DOHH2 (cell line): Measurements from ENCODE around the gene SPTAN1.
"Not testable (repeated sequence)": the region's sequence is repeated elsewhere in the genome, so short reads cannot be mapped to it uniquely, and the experiment has no call there.

Experiments
- H3F3A ChIP-seq: fragments of 200-600 bp; sonication (generic), shearing (Covaris generic); 2 replicates; pipeline ENCODE4 v1.6.0; 2016; ENCODE audit warnings: antibody characterized with exemption, mild to moderate bottlenecking; ENCODE audit not compliant: control insufficient read depth, insufficient read depth
- H3K27ac ChIP-seq: fragments of 200-600 bp; sonication (generic); 2 replicates; pipeline ENCODE4 v1.5.1; 2014; ENCODE audit warnings: low read depth, mild to moderate bottlenecking, low read length, moderate library complexity
- H3K27me3 ChIP-seq: fragments of 200-600 bp; sonication (generic); 2 replicates; pipeline ENCODE4 v1.6.1; 2014; ENCODE audit warnings: mild to moderate bottlenecking, low read length, mixed read lengths; ENCODE audit not compliant: control insufficient read depth
- H3K36me3 ChIP-seq: fragments of 200-600 bp; sonication (generic); 2 replicates; pipeline ENCODE4 v1.6.1; 2014; ENCODE audit warnings: mild to moderate bottlenecking, low read length, moderate library complexity, mixed read lengths; ENCODE audit not compliant: control insufficient read depth
- H3K4me1 ChIP-seq: fragments of 200-600 bp; sonication (generic); 2 replicates; pipeline ENCODE4 v1.6.1; 2014; ENCODE audit warnings: mild to moderate bottlenecking, low read length, mixed read lengths; ENCODE audit not compliant: control insufficient read depth
- H3K4me2 ChIP-seq: fragments of 200-600 bp; sonication (generic); 2 replicates; pipeline ENCODE4 v1.6.0; 2014; ENCODE audit warnings: mild to moderate bottlenecking, low read length, moderate library complexity
- H3K4me3 ChIP-seq: fragments of 200-600 bp; sonication (generic); 2 replicates; pipeline ENCODE4 v1.5.1; 2014; ENCODE audit warnings: mild to moderate bottlenecking, low read length, mixed read lengths
- H3K79me2 ChIP-seq: fragments of 200-600 bp; sonication (generic); 2 replicates; pipeline ENCODE4 v1.6.1; 2014; ENCODE audit warnings: mild to moderate bottlenecking, low read length, mixed read lengths; ENCODE audit not compliant: control insufficient read depth
- H3K9me2 ChIP-seq: fragments of 200-600 bp; sonication (generic); replicated peaks from 2 replicates; pipeline ENCODE4 v1.6.1; 2014; ENCODE audit warnings: mild to moderate bottlenecking, low read length, mixed read lengths; ENCODE audit not compliant: control insufficient read depth
- H3K9me3 ChIP-seq: fragments of 200-600 bp; sonication (generic); 2 replicates; pipeline ENCODE4 v1.6.1; 2014; ENCODE audit warnings: antibody characterized with exemption, low read length, mixed read lengths; ENCODE audit not compliant: control insufficient read depth, insufficient read depth
- H4K20me1 ChIP-seq: fragments of 200-600 bp; sonication (generic); 2 replicates; pipeline ENCODE4 v1.6.0; 2014; ENCODE audit warnings: low read depth, mild to moderate bottlenecking, antibody characterized with exemption, low read length, moderate library complexity; ENCODE audit not compliant: control insufficient read depth, insufficient read depth
- CTCF ChIP-seq: fragments of 200-600 bp; sonication (generic); IDR thresholded peaks from one replicate; pipeline ENCODE4 v1.5.1; 2014; ENCODE audit warnings: antibody characterized with exemption, mild to moderate bottlenecking, low read depth, low read length; ENCODE audit not compliant: poor library complexity, severe bottlenecking
- EZH2phosphoT487 ChIP-seq: fragments of 200-600 bp; sonication (generic); IDR thresholded peaks from 2 replicates; pipeline ENCODE4 v1.6.1; 2017; ENCODE audit warnings: borderline replicate concordance, mild to moderate bottlenecking, antibody characterized with exemption, low read length, moderate library complexity, mixed read lengths

SPTAN1 gene

GRCh38 chr9:128580731-128581130 lies 28.3 kb downstream of the SPTAN1 start:
- H4K20me1 ChIP-seq: no peaks in the 10 kb centered on the region
- H3K4me1 ChIP-seq: no peaks in the 10 kb centered on the region
- H3K79me2 ChIP-seq: no peaks in the 10 kb centered on the region
- no peak overlapping the region for H3K27ac ChIP-seq
- H3K9me3 ChIP-seq: no peaks in the 10 kb centered on the region
- no peaks in the 10 kb centered on the region for H3K27me3 ChIP-seq
- peaks cover 94% of the 10 kb centered on the region for H3K36me3 ChIP-seq
- TF ChIP-seq EZH2phosphoT487 (no peak), CTCF (no peak)
- H3F3A ChIP-seq: no peaks in the 10 kb centered on the region; the same call in 1 of the 2 replicates
- H3K4me2 ChIP-seq: no peak overlapping the region
- no peaks in the 10 kb centered on the region for H3K9me2 ChIP-seq
- no peak overlapping the region for H3K4me3 ChIP-seq

GRCh38 chr9:128585155-128585554 lies 32.8 kb downstream of the SPTAN1 start:
- H3K4me1 ChIP-seq, H4K20me1 ChIP-seq, H3K9me2 ChIP-seq, H3K27ac ChIP-seq, H3K27me3 ChIP-seq, H3F3A ChIP-seq, H3K4me2 ChIP-seq, H3K9me3 ChIP-seq, H3K4me3 ChIP-seq, H3K79me2 ChIP-seq: not testable (repeated sequence)
- peaks cover 82% of the 10 kb centered on the region for H3K36me3 ChIP-seq

GRCh38 chr9:128586934-128587333 lies 34.5 kb downstream of the SPTAN1 start:
- H3K9me2 ChIP-seq, H4K20me1 ChIP-seq, H3K27me3 ChIP-seq, H3K79me2 ChIP-seq, H3K4me1 ChIP-seq, H3K4me2 ChIP-seq, H3K9me3 ChIP-seq, H3K4me3 ChIP-seq, H3F3A ChIP-seq, H3K27ac ChIP-seq: not testable (repeated sequence)
- H3K36me3 ChIP-seq: peaks cover 76% of the 10 kb centered on the region

GRCh38 chr9:128587453-128587852 lies 35.1 kb downstream of the SPTAN1 start:
- Histone ChIP-seq H3K27me3 (no peaks in the 10 kb centered on the region), H3K9me2 (no peaks in the 10 kb centered on the region), H3K79me2 (no peaks in the 10 kb centered on the region), H3K4me3 (no peak overlapping the region), H3K27ac (no peak overlapping the region), H3F3A (no peaks in the 10 kb centered on the region), H3K9me3 (no peaks in the 10 kb centered on the region), H4K20me1 (no peaks in the 10 kb centered on the region), H3K36me3 (peaks cover 75% of the 10 kb centered on the region), H3K4me2 (no peak overlapping the region), H3K4me1 (no peaks in the 10 kb centered on the region)
- TF ChIP-seq EZH2phosphoT487: no peak
- no peak for TF ChIP-seq CTCF
